Superior temporal gyrus (tissue), 1 donor: ENCODE results near the gene CYSRT1.

Source experiments
- DNase-seq: peaks from one replicate; pipeline ENCODE4 v3.0.0-alpha.2; 2016; ENCODE audit errors: extremely low spot score

Gene CYSRT1

DNA sequence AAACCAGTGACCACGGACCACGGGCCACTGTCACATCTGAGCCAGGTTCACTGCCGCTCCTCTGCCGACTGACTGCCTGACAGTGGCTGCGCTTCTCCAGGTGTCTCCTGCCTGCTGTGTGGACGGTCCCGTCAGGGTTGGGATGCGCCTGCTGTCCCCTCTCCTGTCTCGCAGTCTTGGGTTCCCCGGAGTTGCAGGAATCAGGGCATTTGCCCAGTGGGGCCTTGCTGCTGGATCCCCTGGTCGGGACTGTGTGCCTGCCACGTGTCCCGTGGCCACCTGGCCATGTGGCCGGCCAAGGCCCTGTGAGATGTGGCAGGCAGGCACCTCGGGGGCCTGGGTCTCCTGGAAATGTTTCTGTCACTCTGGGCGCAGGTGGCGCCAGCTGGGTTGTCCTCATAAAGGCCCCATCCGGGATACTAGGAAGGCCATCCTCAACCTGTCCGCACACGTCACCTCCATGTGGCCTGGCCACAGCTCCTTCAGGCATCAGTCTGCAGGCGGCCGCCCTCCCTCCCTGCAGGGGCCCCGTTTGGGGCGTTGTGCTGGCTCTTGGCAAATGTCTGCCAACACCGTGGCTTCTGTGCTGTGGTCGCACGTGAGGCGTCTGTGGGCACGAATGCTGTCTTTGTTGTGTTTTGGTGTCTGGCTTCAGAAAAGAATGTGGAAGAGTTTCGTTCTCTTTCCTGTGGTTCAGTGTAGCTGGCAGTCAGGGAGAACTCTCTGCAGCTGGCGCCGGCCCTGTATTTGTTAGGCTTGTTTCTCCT lies 46.1 kb downstream of the CYSRT1 start:
- no peak for DNase-seq

- no peak for DNase-seq
Observed at GRCh38 chr9:137271696-137272076, 46.7 kb downstream of the CYSRT1 start.

GRCh38 chr9:137272241-137273094 lies 47.5 kb downstream of the CYSRT1 start:
- DNase-seq = no peak

DNA sequence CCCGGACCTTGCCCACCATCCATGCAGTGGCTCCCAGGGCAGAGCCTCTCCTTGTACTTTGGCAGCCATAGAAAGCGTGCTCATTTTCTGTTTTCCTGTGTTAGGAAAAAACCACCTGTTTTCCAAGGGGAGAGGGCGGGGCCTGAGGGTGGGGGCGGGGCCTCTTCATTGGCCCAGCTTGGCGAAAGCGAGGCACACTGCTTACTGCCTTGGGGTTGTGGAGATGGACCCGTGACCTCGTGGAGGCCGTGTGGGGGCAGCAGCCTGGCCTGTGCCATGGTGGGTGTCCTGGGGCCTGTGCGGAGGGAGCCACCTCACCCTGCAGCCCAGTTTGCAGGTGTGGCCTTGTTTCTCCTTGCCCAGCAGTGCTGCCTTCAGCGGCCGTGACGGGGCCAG lies 48.1 kb downstream of the CYSRT1 start:
- no peak for DNase-seq

GRCh38 chr9:137273611-137274320 lies 48.8 kb downstream of the CYSRT1 start:
- DNase-seq = no peak

DNA sequence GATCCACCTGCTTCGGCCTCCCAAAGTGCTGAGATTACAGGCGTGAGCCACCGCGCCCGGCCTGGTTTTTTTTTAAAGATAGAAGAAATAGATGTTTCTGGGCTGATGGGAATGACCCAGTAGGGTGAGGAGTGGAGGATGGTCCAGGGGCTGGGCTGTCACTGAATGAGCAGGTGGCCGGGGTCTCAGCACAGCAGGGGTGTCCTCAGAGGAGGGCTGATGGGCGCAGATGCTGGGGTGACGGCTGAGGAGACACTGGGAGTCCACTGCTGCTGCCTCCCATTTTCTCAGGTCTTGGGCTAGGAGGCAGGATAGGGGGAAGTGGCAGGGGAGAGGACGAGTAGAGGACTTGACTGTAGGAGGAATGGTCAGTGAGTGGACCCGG lies 50.2 kb downstream of the CYSRT1 start:
- no peak for DNase-seq
